ENCODE data around the gene OR5D18.
"Not testable (repeated sequence)": the region's sequence is repeated elsewhere in the genome, so short reads cannot be mapped to it uniquely, and the experiment has no call there.

The OR5D18 gene

DNA sequence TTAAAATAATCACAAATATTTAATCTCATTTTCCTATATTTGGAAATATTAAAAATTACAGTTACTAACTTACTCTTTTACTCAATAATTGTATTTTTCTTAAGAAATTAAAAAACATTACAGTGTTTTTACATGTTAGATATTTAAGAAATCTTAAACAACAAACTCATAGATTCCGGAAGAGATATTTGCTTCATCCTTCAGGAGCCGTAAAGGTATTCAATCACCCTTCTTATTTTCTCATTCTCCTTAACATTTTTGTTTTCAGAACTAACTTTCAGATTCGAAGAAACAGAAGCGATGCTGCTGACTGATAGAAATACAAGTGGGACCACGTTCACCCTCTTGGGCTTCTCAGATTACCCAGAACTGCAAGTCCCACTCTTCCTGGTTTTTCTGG, at the start of gene OR5D18:
TSS of gene OR5D18 (plus strand) at position 301 of the 400 bp plus-strand sequence. CDS start at position 301, 0 bp downstream.
- DNase-seq (ENCODE audit: low spot score), result no peak

DNA sequence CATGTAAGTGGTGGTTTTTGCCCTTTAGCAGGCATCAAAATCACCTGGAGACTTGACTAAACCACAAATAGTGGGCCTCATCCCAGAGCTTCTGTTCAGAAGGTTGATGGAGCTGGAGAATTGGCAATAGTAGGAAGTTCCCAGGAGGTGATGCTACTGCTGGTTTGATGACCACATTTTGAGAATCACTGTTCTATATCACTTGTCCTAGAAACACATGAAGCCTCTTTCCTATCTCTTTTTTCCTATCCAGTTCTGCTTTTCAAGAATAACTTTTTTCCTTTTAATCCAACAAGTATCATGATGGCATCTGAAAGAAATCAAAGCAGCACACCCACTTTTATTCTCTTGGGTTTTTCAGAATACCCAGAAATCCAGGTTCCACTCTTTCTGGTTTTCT, 46.3 kb upstream of the OR5D18 start, which contains the start of gene OR5D13:
TSS of gene OR5D13 (plus strand) at position 301 of the 400 bp plus-strand sequence. CDS start at position 301, 0 bp downstream.
- no peak for DNase-seq (ENCODE audit: low spot score)

DNA sequence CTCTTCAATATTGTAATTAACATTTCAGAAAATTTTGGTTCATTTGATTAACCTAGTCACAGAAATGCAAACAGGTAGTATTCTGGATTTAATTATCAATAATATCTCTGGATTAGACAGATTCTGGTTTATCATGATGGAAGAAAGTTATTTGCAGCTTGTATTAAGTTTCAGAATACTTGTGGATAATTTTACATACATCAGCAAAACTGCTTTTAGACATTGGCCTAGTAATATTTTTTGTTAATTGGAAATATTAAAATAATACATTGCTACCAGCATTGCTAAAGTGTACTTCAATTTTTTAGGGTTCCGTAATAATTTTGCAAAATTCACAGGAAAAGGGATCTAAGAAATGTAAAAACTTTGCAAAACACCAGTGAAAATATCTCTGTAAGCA, 27.8 kb upstream of the OR5D18 start:
- DNase-seq (ENCODE audit: low spot score), result no peak

DNA sequence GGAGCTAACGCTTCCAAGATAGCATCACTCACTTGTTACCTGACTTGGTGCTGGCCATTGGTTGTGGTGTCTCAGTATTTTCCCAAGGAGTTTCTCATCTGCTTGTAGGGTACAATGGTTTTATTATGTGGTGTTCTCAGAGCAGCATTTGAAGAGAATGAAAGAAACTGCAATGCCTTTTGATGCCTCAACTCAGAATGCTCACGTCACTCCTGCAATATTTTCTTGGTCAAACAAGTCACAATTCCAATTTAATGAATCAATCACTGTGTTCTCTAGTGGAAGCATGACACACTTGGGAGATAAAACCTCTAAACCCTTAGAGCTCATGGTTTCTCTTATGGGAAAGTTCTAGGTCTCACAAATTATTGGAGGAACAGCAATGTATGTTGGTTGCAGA, 26.1 kb upstream of the OR5D18 start:
- no peak for DNase-seq (ENCODE audit: low spot score)

DNA sequence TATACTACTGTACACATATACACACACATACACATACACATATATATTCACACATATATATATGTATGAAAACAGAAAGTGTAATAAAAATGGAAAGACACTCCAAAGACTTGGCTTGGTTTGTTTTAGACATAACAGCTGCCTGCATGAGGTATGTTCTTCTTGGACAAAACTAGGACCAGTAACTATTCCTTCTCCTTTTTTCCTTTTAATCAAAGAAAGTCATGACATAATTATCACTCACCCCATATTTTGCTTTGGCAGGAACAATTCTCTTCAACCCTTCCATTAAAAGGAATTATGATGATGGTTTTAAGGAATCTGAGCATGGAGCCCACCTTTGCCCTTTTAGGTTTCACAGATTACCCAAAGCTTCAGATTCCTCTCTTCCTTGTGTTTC, 24.2 kb upstream of the OR5D18 start, which contains the start of gene OR5D14:
TSS of gene OR5D14 (plus strand) at position 301 of the 400 bp plus-strand sequence. CDS start at position 301, 0 bp downstream.
- no peak for DNase-seq (ENCODE audit: low spot score)

DNA sequence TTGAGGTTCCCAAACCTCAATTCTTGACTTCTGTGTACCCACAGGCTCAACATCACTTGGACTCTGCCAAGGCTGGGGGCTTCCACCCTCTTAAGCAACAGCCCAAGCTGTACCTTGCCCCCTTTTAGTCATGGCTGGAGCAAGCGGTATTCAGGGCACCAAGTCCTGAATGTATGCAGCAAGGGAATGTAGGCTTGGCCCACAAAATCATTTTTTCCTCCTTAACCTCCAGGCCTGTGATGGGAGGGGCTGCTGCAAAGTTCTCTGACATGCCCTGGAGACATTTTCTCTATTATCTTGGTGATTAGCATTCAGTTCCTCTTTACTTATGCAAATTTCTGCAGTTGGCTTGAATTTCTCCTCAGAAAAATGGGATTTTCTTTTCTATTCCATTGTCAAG, 13.2 kb upstream of the OR5D18 start:
- no peak for DNase-seq (ENCODE audit: low spot score)

DNA sequence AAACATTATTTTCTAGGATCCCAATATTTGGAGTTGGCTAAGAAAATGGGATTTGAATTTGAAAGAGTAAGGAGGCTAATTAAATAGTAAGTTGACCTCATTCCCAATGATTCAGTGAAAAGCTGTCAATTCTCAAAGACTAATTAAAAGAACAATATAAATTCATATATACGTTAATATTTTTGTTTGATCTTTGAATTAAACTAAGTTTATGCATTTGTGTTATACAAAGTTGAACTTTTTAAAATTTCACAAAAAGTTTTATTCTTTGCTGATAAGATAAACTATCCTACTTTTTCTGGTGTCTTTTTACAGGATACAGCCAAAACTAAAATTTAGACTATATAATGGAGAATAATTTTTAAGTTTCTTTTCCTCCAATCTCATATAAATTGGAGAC, 8.4 kb upstream of the OR5D18 start, which contains the start of gene OR5L1:
TSS of gene OR5L1 (plus strand) at position 301 of the 400 bp plus-strand sequence. CDS start 100 bp downstream, outside the sequence.
- DNase-seq (ENCODE audit: low spot score), result no peak

DNA sequence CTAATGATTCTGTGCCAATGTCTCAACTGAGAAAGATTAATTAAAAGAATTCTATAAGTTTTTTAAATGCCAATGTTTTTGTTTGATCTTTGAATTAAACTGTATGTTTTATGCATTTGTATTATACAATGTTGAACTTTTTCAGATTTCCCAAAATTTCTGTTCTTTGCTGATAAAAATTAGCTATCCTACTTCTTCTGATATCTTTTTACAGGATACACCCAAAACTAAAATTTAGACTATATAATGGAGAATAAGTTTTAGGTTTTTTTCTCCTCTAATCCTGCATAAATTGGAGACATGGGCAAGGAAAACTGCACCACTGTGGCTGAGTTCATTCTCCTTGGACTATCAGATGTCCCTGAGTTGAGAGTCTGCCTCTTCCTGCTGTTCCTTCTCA, 7.5 kb downstream of the OR5D18 start, which contains the start of gene OR5L2:
TSS of gene OR5L2 (plus strand) at position 301 of the 400 bp plus-strand sequence. CDS start at position 301, 0 bp downstream.
- no peak for DNase-seq (ENCODE audit: low spot score)

DNA sequence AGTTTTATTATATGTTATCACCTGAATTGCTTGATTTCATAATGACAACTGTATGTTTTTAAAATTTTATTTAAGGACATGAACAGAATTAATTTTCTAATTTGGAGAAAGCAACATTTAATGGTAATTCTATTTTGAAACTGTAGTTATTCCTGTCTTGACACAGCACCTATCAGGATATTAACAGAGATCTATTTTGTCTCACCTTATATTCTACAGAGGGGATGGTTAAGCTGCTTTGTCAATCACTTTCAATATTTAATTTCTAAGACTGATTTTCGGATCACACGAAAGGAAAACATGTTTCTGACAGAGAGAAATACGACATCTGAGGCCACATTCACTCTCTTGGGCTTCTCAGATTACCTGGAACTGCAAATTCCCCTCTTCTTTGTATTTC, 19.0 kb downstream of the OR5D18 start, which contains the start of gene OR5D16:
TSS of gene OR5D16 (plus strand) at position 301 of the 400 bp plus-strand sequence. CDS start at position 301, 0 bp downstream.
- no peak for DNase-seq (ENCODE audit: low spot score)

DNA sequence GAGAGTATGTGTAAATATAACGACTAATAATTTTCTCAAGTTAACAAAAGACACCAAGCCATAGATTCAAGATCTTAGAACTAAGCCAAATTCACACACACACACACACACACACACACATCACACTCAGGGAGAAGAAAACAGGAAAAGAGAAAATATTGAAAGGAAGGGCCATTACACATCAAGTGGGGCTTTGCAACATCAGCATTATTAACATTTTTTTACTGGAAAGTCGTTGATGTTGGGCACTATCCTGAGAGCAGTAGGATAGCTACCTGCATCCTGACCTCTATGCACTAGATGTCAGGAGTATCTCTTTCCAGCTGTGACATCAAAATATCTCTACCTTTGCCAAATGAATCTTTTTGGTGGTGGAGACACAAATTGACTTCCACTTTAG, 28.0 kb downstream of the OR5D18 start:
- no peak for DNase-seq (ENCODE audit: low spot score)

DNA sequence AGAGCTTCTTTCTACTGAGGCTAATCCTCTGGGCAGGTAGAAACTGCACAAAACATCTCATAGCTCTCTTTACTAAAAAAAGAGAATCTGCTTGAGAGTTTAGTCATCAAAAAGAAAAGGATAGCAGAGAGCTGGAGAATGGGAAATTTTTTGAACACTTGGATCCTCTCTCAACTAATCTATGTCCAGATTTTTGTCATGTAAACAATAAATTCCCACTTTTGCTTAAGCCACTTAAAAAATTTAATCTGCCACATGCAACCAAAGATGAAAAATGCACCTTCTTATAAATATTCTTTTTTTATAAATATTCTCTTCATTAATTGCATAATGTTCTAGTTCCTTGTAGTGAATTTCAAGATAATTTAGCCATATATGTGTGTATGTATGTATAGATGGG, 29.6 kb downstream of the OR5D18 start:
- DNase-seq (ENCODE audit: low spot score), result no peak

DNA sequence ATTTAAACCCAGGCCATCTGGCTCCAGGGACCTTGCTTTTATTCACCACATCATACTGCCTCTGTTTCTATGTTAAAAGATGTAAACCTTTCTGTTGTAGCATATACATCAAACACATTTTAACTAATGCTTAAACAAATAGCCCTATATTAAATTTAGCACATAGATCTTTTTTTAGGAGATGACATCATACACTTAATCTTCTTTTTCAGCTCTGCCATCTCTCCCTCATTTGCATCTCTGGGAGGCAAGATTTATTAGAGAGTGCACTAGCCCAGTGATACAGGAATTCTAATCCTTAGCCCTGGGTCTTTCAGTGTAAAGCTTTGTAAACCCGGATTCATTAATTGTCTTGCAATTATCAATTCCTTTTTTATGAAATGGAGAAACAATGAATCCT, 32.7 kb downstream of the OR5D18 start:
- DNase-seq (ENCODE audit: low spot score), result no peak

DNA sequence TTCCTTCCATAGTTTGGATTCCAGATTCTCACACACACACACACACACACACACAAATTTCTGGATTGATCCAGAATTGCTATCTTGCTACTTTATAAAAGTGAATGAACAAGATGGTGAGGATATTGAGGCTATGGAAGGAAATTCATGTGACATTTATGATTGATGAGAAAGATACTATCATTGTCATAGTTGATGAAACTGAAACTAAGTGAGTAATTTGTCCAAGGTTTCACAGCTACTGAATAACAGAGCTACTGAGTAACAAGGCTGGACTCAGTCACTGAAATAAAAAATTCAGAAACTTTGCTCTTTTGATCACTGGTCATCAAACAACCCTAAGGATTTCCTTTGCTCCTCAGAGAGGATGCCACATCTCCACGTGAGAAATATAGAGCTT, 35.3 kb downstream of the OR5D18 start:
- no peak for DNase-seq (ENCODE audit: low spot score)

DNA sequence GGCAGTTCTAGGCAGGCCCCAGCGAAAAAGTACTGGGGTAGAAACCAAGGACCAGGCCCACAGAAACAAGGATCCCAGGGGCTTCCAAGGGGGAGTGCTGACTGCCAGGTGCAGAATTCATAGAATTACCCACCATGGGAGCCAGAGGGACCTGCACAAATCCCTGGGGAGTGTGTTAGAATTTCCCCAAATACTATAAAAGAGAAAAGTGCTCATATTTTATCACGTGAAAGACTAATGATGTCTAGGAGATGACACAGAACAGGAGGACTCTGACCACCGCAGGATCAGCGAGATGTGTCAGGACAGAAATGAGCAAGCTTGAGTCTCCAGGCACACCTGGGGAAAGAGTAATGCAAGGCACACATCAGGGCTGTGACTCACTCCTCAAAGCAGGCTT, 47.9 kb downstream of the OR5D18 start:
- DNase-seq (ENCODE audit: low spot score), result not testable (repeated sequence)
